Measurements from ENCODE around the gene LRCH1. TPM values are rescaled to one million over a fixed set of nuclear protein-coding genes. Genes with fewer than 3 reads are reported as not detected.
A peak's percentile ranks its signal among the peaks of the same experiment; 100 is the strongest.

LRCH1 gene
- total and polyA plus RNA-seq, 4 experiments from 2014 or later: 1.2 to 19.1 (median 12.1) TPM

GRCh38 chr13:46675016-46675415 is 122.0 kb downstream of the LRCH1 start:
- peaks cover 8 to 25% (median 14%) of the 10 kb centered on the region in 4 donors for H3K4me1 Mint-ChIP-seq
- H3K4me3 Mint-ChIP-seq: no peak overlapping the region

DNA sequence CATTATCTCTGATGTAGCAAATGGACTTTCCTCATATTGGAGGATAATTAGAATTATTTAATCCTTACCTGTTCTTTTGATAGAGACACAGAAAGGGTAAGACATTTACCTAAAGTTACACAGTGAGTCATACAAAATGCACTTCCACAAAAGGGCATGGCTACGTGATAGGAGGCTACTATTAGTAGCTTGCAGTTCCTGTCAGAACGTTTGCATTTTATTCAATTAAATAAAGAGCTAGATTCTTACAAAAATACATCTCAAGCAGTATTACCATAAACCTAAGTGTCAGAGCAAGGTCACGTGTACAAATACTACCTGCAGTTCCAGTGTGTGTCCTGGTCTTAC is 123.4 kb downstream of the LRCH1 start:
- ChIA-PET POLR2A (ENCODE audit: partially characterized antibody) (no interaction called here), CTCF (ENCODE audit: partially characterized antibody) (no interaction called here)
- Histone ChIP-seq H3K27ac (ENCODE audit: low read depth, low read length) (no peak overlapping the region), H3K4me1 (ENCODE audit: insufficient read depth, low read length) (peaks cover 19% of the 10 kb centered on the region), H3K36me3 (ENCODE audit: insufficient read depth, low read length) (no peaks in the 10 kb centered on the region), H3K27me3 (ENCODE audit: insufficient read depth, low read length) (no peaks in the 10 kb centered on the region), H3K9me3 (ENCODE audit: control insufficient read depth in 1 of 2, low read length in 2 of 2) (no peaks in the 10 kb centered on the region), H3K4me3 (ENCODE audit: low read length in 2 of 2) (no peak overlapping the region)
- Mint-ChIP-seq H3K9me3 (no peaks in the 10 kb centered on the region), H3K36me3 (peaks cover 6 to 15% of the 10 kb centered on the region in 2 donors), H3K27ac (peak overlapping the region in 2 of 7 donors; percentile 55 to 65), H3K4me3 (no peak overlapping the region), H3K4me1 (peaks cover 6 to 25% (median 8%) of the 10 kb centered on the region in 4 donors), H3K27me3 (no peaks in the 10 kb centered on the region)
- intact Hi-C loops (cut with micrococcal nuclease): no loop called here
- DNase-seq: no peak

More at GRCh38 chr13:46675016-46675415, 122.0 kb downstream of the LRCH1 start:
- Mint-ChIP-seq H3K27me3 (no peaks in the 10 kb centered on the region), H3K9me3 (no peaks in the 10 kb centered on the region), H3K36me3 (peaks cover 14 to 27% of the 10 kb centered on the region in 2 donors), H3K27ac (no peak overlapping the region)
- no peaks in the 10 kb centered on the region for H3K36me3 ChIP-seq (ENCODE audit: insufficient read depth, low read length)
- intact Hi-C loops (cut with micrococcal nuclease): no loop called here
- H3K27ac ChIP-seq (ENCODE audit: low read depth, low read length): no peak overlapping the region
- no peak overlapping the region for H3K4me3 ChIP-seq (ENCODE audit: low read length in 2 of 2)
- ChIA-PET CTCF (ENCODE audit: partially characterized antibody) (no interaction called here), POLR2A (ENCODE audit: partially characterized antibody) (no interaction called here)
- H3K9me3 ChIP-seq (ENCODE audit: control insufficient read depth in 1 of 2, low read length in 2 of 2): no peaks in the 10 kb centered on the region
- DNase-seq: no peak
- no peaks in the 10 kb centered on the region for H3K27me3 ChIP-seq (ENCODE audit: insufficient read depth, low read length)
- peaks cover 16% of the 10 kb centered on the region for H3K4me1 ChIP-seq (ENCODE audit: insufficient read depth, low read length)

- H3K27me3 Mint-ChIP-seq: no peaks in the 10 kb centered on the region
- no peaks in the 10 kb centered on the region for H3K27me3 ChIP-seq (ENCODE audit: insufficient read depth, low read length)
- peaks cover 4 to 13% (median 7%) of the 10 kb centered on the region in 4 donors for H3K4me1 Mint-ChIP-seq
- H3K27ac ChIP-seq (ENCODE audit: low read depth, low read length): peak overlapping the region; percentile 9
- DNase-seq: peak; percentile 15 to 45 (median 26)
- H3K36me3 Mint-ChIP-seq: peaks cover 11 to 14% of the 10 kb centered on the region in 2 donors
- no peak overlapping the region for H3K4me3 ChIP-seq (ENCODE audit: low read length in 2 of 2)
- no peak overlapping the region for H3K27ac Mint-ChIP-seq
- POLR2A ChIA-PET (ENCODE audit: partially characterized antibody): no interaction called here
- no peaks in the 10 kb centered on the region for H3K9me3 Mint-ChIP-seq
- intact Hi-C loops (cut with micrococcal nuclease): no loop called here
- H3K9me3 ChIP-seq (ENCODE audit: control insufficient read depth in 1 of 2, low read length in 2 of 2): no peaks in the 10 kb centered on the region
- CTCF ChIA-PET (ENCODE audit: partially characterized antibody): interaction anchor here (1.8 kb wide), 1 partner anchor 128 kb away, joined by 9 read pairs; no protein-coding TSS in a partner anchor
- peaks cover 19% of the 10 kb centered on the region for H3K4me1 ChIP-seq (ENCODE audit: insufficient read depth, low read length)
- H3K36me3 ChIP-seq (ENCODE audit: insufficient read depth, low read length): no peaks in the 10 kb centered on the region
- H3K4me3 Mint-ChIP-seq: no peak overlapping the region
Observed at GRCh38 chr13:46679369-46680120, 126.6 kb downstream of the LRCH1 start.

DNA sequence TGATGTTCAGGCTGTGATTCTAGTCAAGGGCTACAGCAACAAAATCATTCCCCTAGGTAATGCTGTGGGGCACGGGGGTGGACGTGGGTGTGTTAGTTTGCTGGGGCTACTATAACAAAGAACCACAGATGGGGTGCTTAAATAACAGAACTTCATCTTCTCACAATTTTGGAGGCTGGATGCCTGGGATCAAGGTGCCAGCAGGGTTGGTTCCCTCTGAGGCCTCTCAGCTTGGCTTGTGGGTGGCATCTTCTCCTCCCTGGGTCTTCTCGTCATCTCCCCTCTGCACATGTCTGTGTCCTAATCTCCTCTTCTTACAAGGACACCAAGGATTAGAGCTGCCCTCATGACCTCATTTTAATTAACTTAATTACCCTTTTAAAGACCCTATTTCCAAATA is 129.0 kb downstream of the LRCH1 start:
- DNase-seq: no peak
- intact Hi-C loops (cut with micrococcal nuclease): no loop called here
- no peaks in the 10 kb centered on the region for H3K27me3 ChIP-seq (ENCODE audit: insufficient read depth, low read length)
- peaks cover 19% of the 10 kb centered on the region for H3K4me1 ChIP-seq (ENCODE audit: insufficient read depth, low read length)
- H3K36me3 ChIP-seq (ENCODE audit: insufficient read depth, low read length): no peaks in the 10 kb centered on the region
- Mint-ChIP-seq H3K27me3 (no peaks in the 10 kb centered on the region), H3K36me3 (peaks cover 20 to 25% of the 10 kb centered on the region in 2 donors), H3K27ac (peak overlapping the region in 1 of 7 donors; percentile 79), H3K9me3 (no peaks in the 10 kb centered on the region), H3K4me3 (no peak overlapping the region), H3K4me1 (peaks cover 0 to 13% (median 6%) of the 10 kb centered on the region in 4 donors)
- ChIA-PET CTCF (ENCODE audit: partially characterized antibody) (no interaction called here), POLR2A (ENCODE audit: partially characterized antibody) (no interaction called here)
- H3K9me3 ChIP-seq (ENCODE audit: control insufficient read depth in 1 of 2, low read length in 2 of 2): no peaks in the 10 kb centered on the region
- H3K4me3 ChIP-seq (ENCODE audit: low read length in 2 of 2): no peak overlapping the region
- H3K27ac ChIP-seq (ENCODE audit: low read depth, low read length): no peak overlapping the region

DNA sequence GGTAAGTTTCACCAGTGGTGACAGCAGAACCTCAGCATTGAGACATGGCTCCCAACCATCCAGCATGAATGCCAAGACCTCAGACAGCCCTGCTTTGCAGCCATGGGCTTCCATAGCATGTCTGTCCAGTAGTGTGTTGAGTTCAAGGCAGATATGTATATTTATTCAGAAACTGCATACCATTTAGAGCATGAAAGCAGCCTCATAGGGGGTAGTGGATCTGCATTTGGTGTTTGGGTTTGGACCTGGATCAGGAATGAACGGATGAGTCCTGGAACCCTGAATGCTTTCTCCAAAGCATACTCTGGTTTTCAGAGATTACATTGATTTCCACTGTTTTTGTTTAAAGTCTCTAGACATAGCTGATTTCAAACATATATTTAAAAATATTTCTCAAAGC is 129.7 kb downstream of the LRCH1 start:
- no peaks in the 10 kb centered on the region for H3K27me3 Mint-ChIP-seq
- H3K36me3 ChIP-seq (ENCODE audit: insufficient read depth, low read length): no peaks in the 10 kb centered on the region
- peaks cover 0 to 13% (median 9%) of the 10 kb centered on the region in 4 donors for H3K4me1 Mint-ChIP-seq
- no peak overlapping the region for H3K27ac Mint-ChIP-seq
- intact Hi-C loops (cut with micrococcal nuclease): no loop called here
- no peak overlapping the region for H3K27ac ChIP-seq (ENCODE audit: low read depth, low read length)
- POLR2A ChIA-PET (ENCODE audit: partially characterized antibody): no interaction called here
- no peaks in the 10 kb centered on the region for H3K9me3 Mint-ChIP-seq
- peaks cover 21% of the 10 kb centered on the region for H3K4me1 ChIP-seq (ENCODE audit: insufficient read depth, low read length)
- DNase-seq: no peak
- CTCF ChIA-PET (ENCODE audit: partially characterized antibody): interaction anchor here (0.8 kb wide), 1 partner anchor 10 kb away, joined by 3 read pairs; no protein-coding TSS in a partner anchor
- H3K36me3 Mint-ChIP-seq: peaks cover 22 to 25% of the 10 kb centered on the region in 2 donors
- H3K4me3 Mint-ChIP-seq: no peak overlapping the region
- H3K4me3 ChIP-seq (ENCODE audit: low read length in 2 of 2): no peak overlapping the region
- H3K9me3 ChIP-seq (ENCODE audit: control insufficient read depth in 1 of 2, low read length in 2 of 2): no peaks in the 10 kb centered on the region
- no peaks in the 10 kb centered on the region for H3K27me3 ChIP-seq (ENCODE audit: insufficient read depth, low read length)

DNA sequence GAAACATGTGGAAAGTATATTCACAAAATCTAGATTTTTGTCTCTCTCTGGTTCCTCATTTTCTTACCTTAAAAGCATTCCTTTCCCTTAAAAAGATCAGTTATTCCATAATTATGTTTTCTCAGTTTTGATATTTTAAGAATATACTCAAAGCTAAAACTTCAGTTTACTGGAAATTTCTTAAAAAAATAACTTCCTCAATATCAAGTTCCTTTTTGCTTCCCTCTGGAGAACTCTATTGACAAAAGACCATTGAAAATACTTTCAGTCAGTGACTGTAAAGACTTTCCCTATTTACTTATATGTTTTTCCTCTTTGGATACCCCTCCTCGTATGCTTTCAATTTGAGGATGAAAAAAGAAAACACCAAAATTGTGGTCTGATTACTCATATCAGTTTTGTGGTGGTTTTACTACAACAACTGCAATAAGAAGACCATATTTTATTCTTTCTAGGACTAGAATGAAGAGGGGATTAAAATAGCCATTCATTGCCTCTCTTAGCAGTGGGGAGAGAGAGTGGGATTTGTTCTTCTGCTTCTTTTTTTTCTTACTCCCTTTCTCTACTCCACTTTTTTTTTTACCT is 130.8 kb downstream of the LRCH1 start:
- intact Hi-C loops (cut with micrococcal nuclease): no loop called here

DNA sequence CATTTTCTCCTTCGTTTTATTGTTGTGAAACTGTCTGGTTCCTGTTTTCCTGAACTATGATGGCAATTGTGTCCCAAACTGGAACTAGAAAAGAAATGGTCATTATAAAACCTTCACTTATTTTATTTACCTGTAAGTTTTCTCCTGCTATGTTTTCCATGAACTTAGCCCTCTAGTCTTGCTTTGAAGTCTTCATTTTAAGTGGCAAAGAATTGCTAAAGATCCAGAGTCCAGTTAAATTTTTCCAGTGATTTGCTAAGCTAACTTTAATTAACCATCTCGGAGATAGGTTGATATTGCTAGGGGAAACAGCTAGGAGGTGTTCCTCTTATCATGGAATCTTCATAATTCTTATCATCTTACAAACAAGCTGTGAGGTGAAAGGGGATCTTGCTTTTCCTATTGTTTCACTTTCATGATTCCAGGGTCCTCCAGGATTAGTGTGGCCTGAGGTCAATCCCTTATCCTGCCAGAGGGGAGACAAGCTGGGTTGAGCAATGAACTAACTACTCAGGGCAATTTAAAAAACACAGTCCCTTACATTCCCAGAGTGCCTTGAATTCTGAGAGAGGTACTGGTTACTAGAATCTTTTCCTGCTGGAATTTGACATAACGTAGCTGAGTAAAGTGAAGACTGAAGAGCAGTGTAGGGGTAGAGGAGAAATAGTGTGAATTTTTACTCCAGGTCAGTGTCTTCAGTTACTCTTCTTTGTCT is 131.5 kb downstream of the LRCH1 start:
- Histone ChIP-seq H3K4me3 (ENCODE audit: low read length in 2 of 2) (no peak overlapping the region), H3K9me3 (ENCODE audit: control insufficient read depth in 1 of 2, low read length in 2 of 2) (no peaks in the 10 kb centered on the region), H3K36me3 (ENCODE audit: insufficient read depth, low read length) (no peaks in the 10 kb centered on the region), H3K4me1 (ENCODE audit: insufficient read depth, low read length) (peaks cover 17% of the 10 kb centered on the region), H3K27ac (ENCODE audit: low read depth, low read length) (no peak overlapping the region), H3K27me3 (ENCODE audit: insufficient read depth, low read length) (no peaks in the 10 kb centered on the region)
- Mint-ChIP-seq H3K4me3 (no peak overlapping the region), H3K4me1 (peaks cover 0 to 13% (median 8%) of the 10 kb centered on the region in 4 donors), H3K9me3 (no peaks in the 10 kb centered on the region), H3K27me3 (no peaks in the 10 kb centered on the region), H3K27ac (peak overlapping the region in 4 of 7 donors; percentile 1 to 62 (median 36)), H3K36me3 (peaks cover 23 to 25% of the 10 kb centered on the region in 2 donors)
- intact Hi-C loops (cut with micrococcal nuclease): no loop called here
- ChIA-PET CTCF (ENCODE audit: partially characterized antibody) (interaction anchor here (0.9 kb wide), 1 partner anchor 132 kb away, joined by 3 read pairs; no protein-coding TSS in a partner anchor), POLR2A (ENCODE audit: partially characterized antibody) (no interaction called here)
- DNase-seq: no peak

More for the DNA sequence above, 130.8 kb downstream of the LRCH1 start:
- POLR2A ChIA-PET (ENCODE audit: partially characterized antibody): no interaction called here
- no peaks in the 10 kb centered on the region for H3K27me3 ChIP-seq (ENCODE audit: insufficient read depth, low read length)
- Mint-ChIP-seq H3K4me3 (no peak overlapping the region), H3K9me3 (no peaks in the 10 kb centered on the region), H3K4me1 (peaks cover 0 to 13% (median 8%) of the 10 kb centered on the region in 4 donors), H3K27ac (peak overlapping the region in 3 of 7 donors; percentile 1 to 62 (median 45)), H3K27me3 (no peaks in the 10 kb centered on the region), H3K36me3 (peaks cover 23 to 25% of the 10 kb centered on the region in 2 donors)
- peaks cover 24% of the 10 kb centered on the region for H3K4me1 ChIP-seq (ENCODE audit: insufficient read depth, low read length)
- no peaks in the 10 kb centered on the region for H3K36me3 ChIP-seq (ENCODE audit: insufficient read depth, low read length)
- CTCF ChIA-PET (ENCODE audit: partially characterized antibody): interaction anchor here (0.8 kb wide), 1 partner anchor 11 kb away, joined by 3 read pairs; no protein-coding TSS in a partner anchor
- H3K9me3 ChIP-seq (ENCODE audit: control insufficient read depth in 1 of 2, low read length in 2 of 2): no peaks in the 10 kb centered on the region
- H3K27ac ChIP-seq (ENCODE audit: low read depth, low read length): no peak overlapping the region
- no peak for DNase-seq
- no peak overlapping the region for H3K4me3 ChIP-seq (ENCODE audit: low read length in 2 of 2)
